Stimulated activated CD4-positive, alpha-beta T cell treated with anti-CD3 and anti-CD28 coated beads, TNF-alpha, amount 100 ng/mL, for 1 hour (primary cell): ENCODE data around the gene TOMM70.
"Not testable (repeated sequence)": the region's sequence is repeated elsewhere in the genome, so short reads cannot be mapped to it uniquely, and the experiment has no call there.

Experiments
- DNase-seq, 3 donors: peaks; one replicate each; pipeline ENCODE4 v3.0.0-alpha.2; 2020; ENCODE audit warnings: low read depth in 3 of 3, low spot score in 1 of 3

Gene TOMM70

GRCh38 chr3:100329800-100330489, 70.9 kb downstream of the TOMM70 start:
- no peak for DNase-seq

- DNase-seq, result not testable (repeated sequence)
Observed at GRCh38 chr3:100327377-100327776, 73.5 kb downstream of the TOMM70 start.

- no peak for DNase-seq
Observed at GRCh38 chr3:100325827-100326226, 75.1 kb downstream of the TOMM70 start.

DNA sequence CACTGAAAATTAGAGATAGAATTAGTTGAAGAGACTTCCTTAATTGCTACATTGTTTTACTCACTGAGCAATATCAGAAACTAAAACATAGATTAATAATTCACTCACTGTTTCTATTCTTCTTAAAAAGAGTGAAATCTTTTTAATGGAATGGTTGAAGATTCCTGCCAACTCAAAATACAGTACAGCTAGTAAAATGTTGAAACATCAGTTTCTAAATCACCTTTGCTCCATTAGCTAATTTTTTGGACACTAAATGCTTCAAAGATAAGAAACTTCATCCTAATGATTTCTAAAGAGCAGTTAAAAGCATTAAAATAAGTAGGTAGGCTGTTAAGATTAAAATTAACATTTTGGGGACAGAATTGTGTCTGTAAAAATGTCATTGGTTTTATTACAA, 76.8 kb downstream of the TOMM70 start:
- DNase-seq, result no peak

DNA sequence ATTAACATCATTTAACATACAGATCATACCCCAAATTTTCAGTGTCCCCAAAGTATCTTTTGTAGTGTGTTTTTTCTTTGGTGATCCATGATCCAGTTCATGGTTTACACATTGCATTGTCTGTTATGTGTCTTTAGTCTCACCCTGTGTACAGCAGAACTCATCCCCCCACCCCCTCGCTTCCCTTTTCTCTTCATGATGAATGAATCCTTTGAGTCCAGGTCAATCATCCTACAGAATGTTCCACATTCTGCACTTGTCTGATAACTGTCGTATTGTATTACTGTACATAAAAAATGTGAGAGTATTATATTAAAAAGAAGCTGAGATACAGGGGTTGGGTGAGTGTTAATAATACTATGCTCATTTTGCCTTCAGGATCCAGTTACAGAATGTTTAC, 80.9 kb downstream of the TOMM70 start:
- no peak for DNase-seq

DNA sequence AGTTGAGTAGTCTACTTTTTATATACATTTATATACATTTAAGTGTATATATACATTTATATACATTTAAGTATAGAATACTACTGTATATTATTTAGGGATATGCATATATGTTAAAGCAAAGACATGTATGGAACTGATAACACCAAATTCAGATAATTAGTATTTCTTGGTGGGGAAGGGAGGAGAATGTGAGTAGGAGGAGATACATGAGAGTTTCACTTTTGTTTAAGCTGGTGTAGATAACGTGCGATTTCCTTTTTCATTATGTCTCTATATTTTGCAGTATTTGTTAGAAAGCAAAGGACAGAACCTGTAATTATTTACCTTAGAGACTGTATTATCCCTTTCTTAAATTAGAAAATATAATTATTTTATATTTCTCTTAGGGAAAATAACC, 83.0 kb downstream of the TOMM70 start:
- no peak for DNase-seq

- DNase-seq, result no peak
Observed at GRCh38 chr3:100316641-100317069, 84.2 kb downstream of the TOMM70 start.
